Neural progenitor cell (in vitro differentiated cells): ENCODE measurements around the gene PLCG2. TPM values are rescaled to one million over a fixed set of nuclear protein-coding genes. Genes with fewer than 3 reads are reported as not detected.

Source experiments
- DNase-seq: peaks from one replicate; pipeline ENCODE4 v3.0.0-alpha.2; 2016; ENCODE audit warnings: low spot score
- H2AFZ ChIP-seq: fragments of 200-600 bp; sonication (generic); replicated peaks from 2 replicates; pipeline ENCODE4 v1.6.1; 2016; ENCODE audit warnings: antibody characterized with exemption
- H3F3A ChIP-seq: fragments of 200-600 bp; sonication (generic); 2 replicates; pipeline ENCODE4 v1.6.1; 2016; ENCODE audit warnings: antibody characterized with exemption, low read depth
- H3K27ac ChIP-seq: fragments of 200-600 bp; sonication (generic); 2 replicates; pipeline ENCODE4 v1.5.1; 2016; ENCODE audit warnings: mild to moderate bottlenecking
- H3K27me3 ChIP-seq: fragments of 200-600 bp; sonication (generic); 2 replicates; pipeline ENCODE4 v1.6.1; 2016; ENCODE audit warnings: mild to moderate bottlenecking, moderate library complexity
- H3K36me3 ChIP-seq: fragments of 200-600 bp; sonication (generic); 2 replicates; pipeline ENCODE4 v1.5.1; 2016
- H3K4me1 ChIP-seq: fragments of 200-600 bp; sonication (generic); 2 replicates; pipeline ENCODE4 v1.6.1; 2016; ENCODE audit warnings: mixed run types
- H3K4me2 ChIP-seq: fragments of 200-600 bp; sonication (generic); 2 replicates; pipeline ENCODE4 v1.6.1; 2016
- H3K4me3 ChIP-seq: fragments of 200-600 bp; sonication (generic); 2 replicates; pipeline ENCODE4 v1.5.1; 2016
- H3K79me2 ChIP-seq: fragments of 200-600 bp; sonication (generic); 2 replicates; pipeline ENCODE4 v1.6.1; 2016; ENCODE audit warnings: low read depth
- H3K9ac ChIP-seq: fragments of 200-600 bp; sonication (generic); 2 replicates; pipeline ENCODE4 v1.6.1; 2016
- H3K9me3 ChIP-seq: fragments of 200-600 bp; sonication (generic); 2 replicates; pipeline ENCODE4 v1.5.1; 2016; ENCODE audit warnings: low read depth
- H4K20me1 ChIP-seq: fragments of 200-600 bp; sonication (generic); 2 replicates; pipeline ENCODE4 v1.6.1; 2016; ENCODE audit warnings: low read depth
- H3K27ac Mint-ChIP-seq: 3 replicates; pipeline ENCODE4 v1.8.0; 2021; ENCODE audit warnings: mixed read lengths
- H3K27me3 Mint-ChIP-seq: 2 replicates; pipeline ENCODE4 v1.8.0; 2022; ENCODE audit warnings: low read depth, mild to moderate bottlenecking, inconsistent platforms, moderate library complexity, mixed read lengths; ENCODE audit not compliant: insufficient read depth
- H3K36me3 Mint-ChIP-seq: 3 replicates; pipeline ENCODE4 v1.8.0; 2021; ENCODE audit warnings: mixed read lengths
- H3K4me1 Mint-ChIP-seq: 3 replicates; pipeline ENCODE4 v1.8.0; 2021; ENCODE audit warnings: mixed read lengths
- H3K4me3 Mint-ChIP-seq: 3 replicates; pipeline ENCODE4 v1.8.0; 2021; ENCODE audit warnings: mild to moderate bottlenecking, moderate library complexity, mixed read lengths
- H3K9me3 Mint-ChIP-seq: 3 replicates; pipeline ENCODE4 v1.8.0; 2020; ENCODE audit warnings: mixed read lengths
- CTCF ChIP-seq: fragments of 200-600 bp; sonication (generic); IDR thresholded peaks from 2 replicates; pipeline ENCODE4 v1.5.1; 2017; ENCODE audit warnings: antibody characterized with exemption, mild to moderate bottlenecking
- EZH2 ChIP-seq: fragments of 200-600 bp; sonication (generic); IDR thresholded peaks from 2 replicates; pipeline ENCODE4 v1.6.1; 2017; ENCODE audit warnings: antibody characterized with exemption, mild to moderate bottlenecking, moderate library complexity
- EZH2phosphoT487 ChIP-seq: fragments of 200-600 bp; sonication (generic); IDR thresholded peaks from 2 replicates; pipeline ENCODE4 v1.6.1; 2017; ENCODE audit warnings: antibody characterized with exemption
- total RNA-seq: library from RNA; depleted of rRNA; stranded (reverse); fragments of >200 nt; gene quantifications from 2 replicates; pipeline ENCODE4 v1.2.3, GENCODE V29; 2015; ENCODE audit warnings: low replicate concordance

PLCG2 gene
- total RNA-seq, 1 donor from 2014 or later, result 5.0 TPM

- no peak for DNase-seq
- H4K20me1 ChIP-seq, result no peaks in the 10 kb centered on the region
- H3K4me3 ChIP-seq, result no peak overlapping the region
- no peak overlapping the region for H3K4me2 ChIP-seq
- peaks cover 2% of the 10 kb centered on the region for H3K27me3 Mint-ChIP-seq
- H3K27me3 ChIP-seq, result no peaks in the 10 kb centered on the region
- H3K4me1 Mint-ChIP-seq, result no peaks in the 10 kb centered on the region
- no peak overlapping the region for H3K4me3 Mint-ChIP-seq
- no peaks in the 10 kb centered on the region for H3K79me2 ChIP-seq
- H2AFZ ChIP-seq, result no peak overlapping the region
- H3K27ac ChIP-seq, result no peak overlapping the region
- H3K4me1 ChIP-seq, result no peaks in the 10 kb centered on the region
- H3F3A ChIP-seq, result no peaks in the 10 kb centered on the region
- H3K36me3 Mint-ChIP-seq, result no peaks in the 10 kb centered on the region
- no peaks in the 10 kb centered on the region for H3K36me3 ChIP-seq
- peaks cover 20% of the 10 kb centered on the region for H3K9me3 Mint-ChIP-seq
- H3K27ac Mint-ChIP-seq, result no peak overlapping the region
- no peaks in the 10 kb centered on the region for H3K9me3 ChIP-seq
- no peak for TF ChIP-seq EZH2phosphoT487
- no peak overlapping the region for H3K9ac ChIP-seq
These were observed 185.7 kb downstream of the PLCG2 start for GRCh38 chr16:81964808-81965207.

GRCh38 chr16:81967358-81967757, 188.3 kb downstream of the PLCG2 start:
- Histone ChIP-seq H3K4me3 (no peak overlapping the region), H3K27me3 (no peaks in the 10 kb centered on the region), H4K20me1 (no peaks in the 10 kb centered on the region), H3K27ac (no peak overlapping the region), H3K4me2 (no peak overlapping the region), H3K9ac (no peak overlapping the region), H3K4me1 (no peaks in the 10 kb centered on the region), H2AFZ (no peak overlapping the region), H3F3A (no peaks in the 10 kb centered on the region), H3K79me2 (no peaks in the 10 kb centered on the region), H3K9me3 (no peaks in the 10 kb centered on the region), H3K36me3 (no peaks in the 10 kb centered on the region)
- no peaks in the 10 kb centered on the region for H3K36me3 Mint-ChIP-seq
- H3K27me3 Mint-ChIP-seq, result peaks cover 2% of the 10 kb centered on the region
- no peak for DNase-seq
- peaks cover 22% of the 10 kb centered on the region for H3K9me3 Mint-ChIP-seq
- H3K27ac Mint-ChIP-seq, result no peak overlapping the region
- TF ChIP-seq CTCF (no peak), EZH2 (no peak), EZH2phosphoT487 (no peak)
- H3K4me3 Mint-ChIP-seq, result no peak overlapping the region
- no peaks in the 10 kb centered on the region for H3K4me1 Mint-ChIP-seq

- H3K9ac ChIP-seq, result no peak overlapping the region
- Mint-ChIP-seq H3K4me1 (no peaks in the 10 kb centered on the region), H3K9me3 (peaks cover 38% of the 10 kb centered on the region), H3K4me3 (no peak overlapping the region), H3K36me3 (peaks cover 3% of the 10 kb centered on the region), H3K27ac (no peak overlapping the region), H3K27me3 (peaks cover 2% of the 10 kb centered on the region)
- H3K9me3 ChIP-seq, result peaks cover 6% of the 10 kb centered on the region
- H3K4me1 ChIP-seq, result no peaks in the 10 kb centered on the region
- no peak overlapping the region for H3K4me3 ChIP-seq
- no peak overlapping the region for H3K27ac ChIP-seq
- H3K4me2 ChIP-seq, result no peak overlapping the region
- no peaks in the 10 kb centered on the region for H3K79me2 ChIP-seq
- TF ChIP-seq EZH2 (no peak), EZH2phosphoT487 (no peak), CTCF (no peak)
- H3K27me3 ChIP-seq, result no peaks in the 10 kb centered on the region
- H3F3A ChIP-seq, result no peaks in the 10 kb centered on the region
- no peak overlapping the region for H2AFZ ChIP-seq
- H4K20me1 ChIP-seq, result no peaks in the 10 kb centered on the region
- no peak for DNase-seq
- H3K36me3 ChIP-seq, result peaks cover 3% of the 10 kb centered on the region
These were observed 192.8 kb downstream of the PLCG2 start for GRCh38 chr16:81971853-81972252.

DNA sequence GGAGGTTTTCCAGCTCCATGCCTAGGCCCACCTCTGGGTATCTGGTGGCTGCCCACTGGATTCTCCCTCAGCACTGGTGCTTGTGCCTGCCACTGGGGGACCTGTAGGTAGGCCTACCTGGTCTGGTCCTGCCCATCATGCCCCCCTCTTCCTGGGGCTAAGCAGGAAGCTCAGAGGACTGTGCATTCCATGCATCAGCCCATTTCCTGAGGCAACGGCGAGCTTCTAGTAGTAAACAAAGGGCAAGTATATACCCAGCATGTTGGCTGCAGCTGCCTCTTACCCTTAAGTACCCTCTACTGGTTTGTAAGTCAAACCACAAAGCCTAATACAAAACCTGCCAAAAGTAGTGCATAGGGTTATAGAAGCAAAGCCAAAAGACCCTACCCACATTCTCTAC, 194.6 kb downstream of the PLCG2 start:
- H3K27ac ChIP-seq, result no peak overlapping the region
- peaks cover 3% of the 10 kb centered on the region for H3K36me3 ChIP-seq
- peaks cover 9% of the 10 kb centered on the region for H3K9me3 ChIP-seq
- TF ChIP-seq EZH2phosphoT487 (no peak), CTCF (no peak), EZH2 (no peak)
- peaks cover 7% of the 10 kb centered on the region for H3K36me3 Mint-ChIP-seq
- H3K9me3 Mint-ChIP-seq, result peaks cover 40% of the 10 kb centered on the region
- no peak for DNase-seq
- no peaks in the 10 kb centered on the region for H3K27me3 ChIP-seq
- H3K79me2 ChIP-seq, result no peaks in the 10 kb centered on the region
- H3K9ac ChIP-seq, result no peak overlapping the region
- no peak overlapping the region for H2AFZ ChIP-seq
- no peak overlapping the region for H3K4me3 ChIP-seq
- H3K27me3 Mint-ChIP-seq, result peaks cover 2% of the 10 kb centered on the region
- H4K20me1 ChIP-seq, result no peaks in the 10 kb centered on the region
- H3K27ac Mint-ChIP-seq, result no peak overlapping the region
- no peaks in the 10 kb centered on the region for H3K4me1 ChIP-seq
- H3K4me2 ChIP-seq, result no peak overlapping the region
- H3K4me1 Mint-ChIP-seq, result peaks cover 2% of the 10 kb centered on the region
- no peak overlapping the region for H3K4me3 Mint-ChIP-seq
- no peaks in the 10 kb centered on the region for H3F3A ChIP-seq
